Testis (tissue), 3 donors: Measurements from ENCODE around the gene GUF1. TPM values are rescaled to one million over a fixed set of nuclear protein-coding genes. Genes with fewer than 3 reads are reported as not detected.
A peak's percentile ranks its signal among the peaks of the same experiment; 100 is the strongest.

Source experiments
- DNase-seq: peaks from one replicate; pipeline ENCODE4 v3.0.0-alpha.2; 2019
- H3K27ac ChIP-seq, 2 donors: fragments of 200-600 bp; sonication (generic); one replicate each; pipeline ENCODE4 v1.5.1; 2019
- H3K27me3 ChIP-seq: fragments of 200-600 bp; sonication (generic); one replicate; pipeline ENCODE4 v1.5.1; 2019
- H3K36me3 ChIP-seq: fragments of 200-600 bp; sonication (generic); one replicate; pipeline ENCODE4 v1.5.1; 2017; ENCODE audit warnings: low read depth; ENCODE audit errors: missing control alignments
- H3K4me1 ChIP-seq: fragments of 200-600 bp; sonication (generic); one replicate; pipeline ENCODE4 v1.5.1; 2019
- H3K4me3 ChIP-seq, 2 donors: fragments of 200-600 bp; sonication (generic); one replicate each; pipeline ENCODE4 v1.5.1; 2017 to 2019
- H3K9me3 ChIP-seq: fragments of 200-600 bp; sonication (generic); one replicate; pipeline ENCODE4 v1.5.1; 2017
- CTCF ChIP-seq, 3 experiments: fragments of 450-650 bp in 2 of 3; fragments of 200-600 bp in 1 of 3; sonication (generic) in 1 of 3; IDR thresholded peaks; one replicate each; pipeline ENCODE4 v1.5.1; 2016 to 2019; ENCODE audit warnings: antibody characterized with exemption in 3 of 3, mild to moderate bottlenecking in 2 of 3, moderate library complexity in 1 of 3
- POLR2A ChIP-seq: fragments of 450-650 bp; IDR thresholded peaks from one replicate; pipeline ENCODE4 v1.6.1; 2017; ENCODE audit warnings: antibody characterized with exemption, mild to moderate bottlenecking, moderate library complexity
- WGBS, 2 donors: methylation state at CpG; one replicate each; pipeline ENCODE4 v1.1.5; 2018; 5-methylcytosine and 5-hydroxymethylcytosine counted together
- intact Hi-C: fragments of 100-400 bp; cut with DNase I; formaldehyde crosslinking; loops from one replicate; pipeline ENCODE4 v1.15.1; 2023; ENCODE audit warnings: low total_unique reads
- polyA plus RNA-seq: library from polyadenylated mRNA; stranded (reverse); fragments of 350-450 nt; fragmentation: Illumina TruSeq; extraction: RNeasy Lipid Tissue Mini Kit (QIAGEN cat#74804); gene quantifications from one replicate; pipeline ENCODE4 v1.2.3, GENCODE V29; 2014; ENCODE audit warnings: low read depth, low replicate concordance; ENCODE audit not compliant: insufficient read depth
- total RNA-seq, 2 donors: library from RNA; depleted of rRNA; stranded (reverse); fragments of >200 nt; gene quantifications; one replicate each; pipeline ENCODE4 v1.2.3, GENCODE V29; 2016

Gene GUF1
- total and polyA plus RNA-seq, 3 donors from 2014 or later, result 19.6 to 35.7 (median 22.4) TPM

GRCh38 chr4:44661940-44662622, 16.1 kb upstream of the GUF1 start:
- WGBS, 2 donors, result 71 to 73% methylated on average over 1 of the region's 1 CpG
- Histone ChIP-seq H3K4me3 (no peak overlapping the region), H3K4me1 (peaks cover 8% of the 10 kb centered on the region), H3K27ac (peak overlapping the region in 1 of 2 donors; percentile 72), H3K36me3 (no peaks in the 10 kb centered on the region), H3K9me3 (no peaks in the 10 kb centered on the region), H3K27me3 (no peaks in the 10 kb centered on the region)
- no peak for DNase-seq
- intact Hi-C loops, result no loop called here
- TF ChIP-seq CTCF (IDR thresholded peaks at IDR 0.05), result no peak
- no peak for TF ChIP-seq POLR2A

DNA sequence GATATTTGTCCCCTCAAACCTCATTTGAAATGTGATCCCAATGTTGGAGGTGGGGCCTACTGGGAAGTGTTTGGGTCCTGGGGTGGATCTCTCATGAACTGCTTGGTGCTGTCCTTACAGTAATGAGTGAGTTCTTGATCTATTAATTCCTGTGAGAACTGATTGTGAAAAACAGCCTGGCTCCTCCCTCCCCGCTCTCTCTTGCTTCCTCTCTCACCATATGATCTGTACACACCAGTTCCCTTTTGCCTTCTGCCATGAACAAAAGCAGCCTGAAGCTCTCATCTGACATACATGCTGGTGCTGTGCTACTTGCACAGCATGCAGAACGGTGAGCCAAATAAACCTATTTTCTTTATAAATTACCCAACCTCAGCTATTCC, 15.6 kb upstream of the GUF1 start:
- H3K9me3 ChIP-seq, result no peaks in the 10 kb centered on the region
- 66 to 67% methylated on average over 2 of the region's 2 CpGs for WGBS, 2 donors
- DNase-seq, result no peak
- no peak overlapping the region for H3K4me3 ChIP-seq
- intact Hi-C loops, result no loop called here
- peak overlapping the region in 1 of 2 donors; percentile 72 for H3K27ac ChIP-seq
- TF ChIP-seq POLR2A (no peak), CTCF (IDR thresholded peaks at IDR 0.05) (no peak)
- peaks cover 8% of the 10 kb centered on the region for H3K4me1 ChIP-seq
- H3K27me3 ChIP-seq, result no peaks in the 10 kb centered on the region
- no peaks in the 10 kb centered on the region for H3K36me3 ChIP-seq

- H3K36me3 ChIP-seq, result no peaks in the 10 kb centered on the region
- WGBS, 2 donors, result 59 to 64% methylated on average over 13 to 20 of the region's 20 CpGs
- peaks cover 8% of the 10 kb centered on the region for H3K4me1 ChIP-seq
- H3K9me3 ChIP-seq, result no peaks in the 10 kb centered on the region
- H3K27ac ChIP-seq, result no peak overlapping the region
- intact Hi-C loops, result no loop called here
- H3K27me3 ChIP-seq, result no peaks in the 10 kb centered on the region
- peak overlapping the region in 1 of 2 donors; percentile 6 for H3K4me3 ChIP-seq
- TF ChIP-seq POLR2A, result no peak
- TF ChIP-seq CTCF (IDR thresholded peaks at IDR 0.05), result no peak
- no peak for DNase-seq
Observed at GRCh38 chr4:44663539-44664263, 14.5 kb upstream of the GUF1 start.

GRCh38 chr4:44668526-44668925, 9.7 kb upstream of the GUF1 start:
- no peaks in the 10 kb centered on the region for H3K27me3 ChIP-seq
- DNase-seq, result no peak
- no peaks in the 10 kb centered on the region for H3K4me1 ChIP-seq
- WGBS, 2 donors, result 54 to 62% methylated on average over 2 of the region's 2 CpGs
- no peak for TF ChIP-seq CTCF (IDR thresholded peaks at IDR 0.05)
- intact Hi-C loops, result no loop called here
- no peak overlapping the region for H3K27ac ChIP-seq
- H3K9me3 ChIP-seq, result no peaks in the 10 kb centered on the region
- H3K36me3 ChIP-seq, result no peaks in the 10 kb centered on the region
- no peak overlapping the region for H3K4me3 ChIP-seq
